Motor neuron (in vitro differentiated cells): ENCODE measurements around the gene FBN2. TPM values are rescaled to one million over a fixed set of nuclear protein-coding genes. Genes with fewer than 3 reads are reported as not detected.
"Not testable (repeated sequence)": the region's sequence is repeated elsewhere in the genome, so short reads cannot be mapped to it uniquely, and the experiment has no call there.

Source experiments
- ATAC-seq, 8 experiments: fragments of 200-7000 bp; cut with Tn5 transposase; replicated peaks in 6 of 8; 2 replicates each; pipeline ENCODE4 v1.8.0; 2021; ENCODE audit warnings: mild to moderate bottlenecking in 8 of 8, moderate library complexity in 8 of 8
- H3K27ac ChIP-seq, 2 donors: fragments of 250-450 bp; sonication (Bioruptor Pico); 2 replicates each; pipeline ENCODE4 v1.9.0; 2021; ENCODE audit warnings: antibody characterized with exemption in 2 of 2, mild to moderate bottlenecking in 2 of 2, moderate library complexity in 1 of 2
- H3K4me1 ChIP-seq, 2 donors: fragments of 250-450 bp; sonication (Bioruptor Pico); replicated peaks in 1 of 2; 2 replicates each; pipeline ENCODE4 v1.6.1; 2021; ENCODE audit warnings: antibody characterized with exemption in 2 of 2, mild to moderate bottlenecking in 2 of 2, moderate library complexity in 1 of 2
- H3K4me3 ChIP-seq, 5 donors: fragments of 250-450 bp; sonication (Bioruptor Pico); 2 replicates each; pipeline ENCODE4 v1.9.0; 2021; ENCODE audit warnings: antibody characterized with exemption in 5 of 5, mild to moderate bottlenecking in 5 of 5, moderate library complexity in 4 of 5
- WGBS, 10 experiments: fragments of 450-650 bp; shearing (Covaris generic); methylation state at CpG; one replicate each; pipeline ENCODE4 v1.0.0; 2022; 5-methylcytosine and 5-hydroxymethylcytosine counted together
- in situ Hi-C, 9 experiments: fragments of 400-800 bp; cut with MboI; loops; one replicate each; pipeline ENCODE4 v1.15.0; 2021; ENCODE audit warnings: low sequenced_read_pairs in 9 of 9, low pct_unique_long_range_greater_than_20kb in 2 of 9; ENCODE audit not compliant: unreplicated experiment in 9 of 9
- total RNA-seq, 8 experiments: library from RNA; unstranded; fragments of 300-600 nt; gene quantifications; 2 replicates each; pipeline versions ENCODE4 v1.2.3 to v1.2.4, GENCODE V29; 2022

Gene FBN2
- total RNA-seq, 8 experiments from 2014 or later: 5.3 to 129 (median 15.1) TPM

- peaks cover 16 to 31% of the 10 kb centered on the region in 2 donors for H3K4me1 ChIP-seq
- no peak overlapping the region for H3K4me3 ChIP-seq
- H3K27ac ChIP-seq: no peak overlapping the region
- WGBS, 10 experiments: 70 to 100% (median 100%) methylated on average over 1 to 2 of the region's 2 CpGs; no CpG with 5 or more reads in 1 of the 10 experiments
- in situ Hi-C loops: no loop called here
- ATAC-seq: peak in 1 of 8 experiments; percentile 20
These were observed 135.5 kb downstream of the FBN2 start for GRCh38 chr5:128402506-128402905.

GRCh38 chr5:128400766-128401165 lies 137.3 kb downstream of the FBN2 start:
- in situ Hi-C loops, H3K27ac ChIP-seq, ATAC-seq, H3K4me3 ChIP-seq: not testable (repeated sequence)
- H3K4me1 ChIP-seq: peaks cover 16 to 25% of the 10 kb centered on the region in 2 donors
- WGBS, 10 experiments: 64 to 100% (median 90%) methylated on average over 1 to 2 of the region's 2 CpGs; no CpG with 5 or more reads in 4 of the 10 experiments

- no peak overlapping the region for H3K4me3 ChIP-seq
- 25 to 100% (median 91%) methylated on average over 1 of the region's 1 CpG; no CpG with 5 or more reads in 2 of the 10 experiments for WGBS, 10 experiments
- no peak for ATAC-seq
- H3K27ac ChIP-seq: no peak overlapping the region
- in situ Hi-C loops: no loop called here
- peaks cover 10 to 20% of the 10 kb centered on the region in 2 donors for H3K4me1 ChIP-seq
These were observed 138.9 kb downstream of the FBN2 start for GRCh38 chr5:128399111-128399510.

- no peak for ATAC-seq
- WGBS, 10 experiments: 55 to 100% (median 89%) methylated on average over 1 to 2 of the region's 2 CpGs
These were observed 140.2 kb downstream of the FBN2 start for GRCh38 chr5:128397876-128398275.

GRCh38 chr5:128395073-128395472 lies 143.0 kb downstream of the FBN2 start:
- Histone ChIP-seq H3K4me1 (no peaks in the 10 kb centered on the region), H3K27ac (no peak overlapping the region), H3K4me3 (no peak overlapping the region)
- 50 to 100% (median 97%) methylated on average over 1 to 5 of the region's 8 CpGs; no CpG with 5 or more reads in 5 of the 10 experiments for WGBS, 10 experiments
- no peak for ATAC-seq
- in situ Hi-C loops: no loop called here

More at GRCh38 chr5:128397876-128398275, 140.2 kb downstream of the FBN2 start:
- Histone ChIP-seq H3K4me1 (peaks cover 5 to 8% of the 10 kb centered on the region in 2 donors), H3K4me3 (no peak overlapping the region), H3K27ac (no peak overlapping the region)
- in situ Hi-C loops: no loop called here

- Histone ChIP-seq H3K4me1 (peaks cover 2 to 11% of the 10 kb centered on the region in 2 donors), H3K27ac (no peak overlapping the region), H3K4me3 (no peak overlapping the region)
- 0 to 100% (median 44%) methylated on average over 1 to 2 of the region's 2 CpGs; no CpG with 5 or more reads in 3 of the 10 experiments for WGBS, 10 experiments
- in situ Hi-C loops: no loop called here
- ATAC-seq: no peak
These were observed 154.0 kb downstream of the FBN2 start for GRCh38 chr5:128384068-128384467.

GRCh38 chr5:128380337-128380736 lies 157.7 kb downstream of the FBN2 start:
- 36 to 90% (median 60%) methylated on average over 1 to 3 of the region's 3 CpGs; no CpG with 5 or more reads in 1 of the 10 experiments for WGBS, 10 experiments
- ATAC-seq: peak in 4 of 8 experiments; percentile 54 to 78 (median 62)

GRCh38 chr5:128378632-128379031 lies 159.4 kb downstream of the FBN2 start:
- Histone ChIP-seq H3K4me1 (peaks cover 2 to 11% of the 10 kb centered on the region in 2 donors), H3K27ac (no peak overlapping the region), H3K4me3 (no peak overlapping the region)
- in situ Hi-C loops: no loop called here
- WGBS, 10 experiments: 33 to 100% (median 78%) methylated on average over 1 of the region's 1 CpG; no CpG with 5 or more reads in 3 of the 10 experiments
- peak in 3 of 8 experiments; percentile 34 to 63 (median 50) for ATAC-seq

More at GRCh38 chr5:128380337-128380736, 157.7 kb downstream of the FBN2 start:
- in situ Hi-C loops: no loop called here
- Histone ChIP-seq H3K4me3 (no peak overlapping the region), H3K4me1 (peaks cover 2 to 11% of the 10 kb centered on the region in 2 donors), H3K27ac (no peak overlapping the region)

- H3K4me1 ChIP-seq: peaks cover 2 to 11% of the 10 kb centered on the region in 2 donors
- ATAC-seq: peak in 2 of 8 experiments; percentile 69 to 82
- no peak overlapping the region for H3K4me3 ChIP-seq
- WGBS, 10 experiments: 0 to 94% (median 80%) methylated on average over 1 to 2 of the region's 2 CpGs; no CpG with 5 or more reads in 3 of the 10 experiments
- in situ Hi-C loops: no loop called here
- no peak overlapping the region for H3K27ac ChIP-seq
These were observed 159.8 kb downstream of the FBN2 start for GRCh38 chr5:128378196-128378595.

- H3K4me1 ChIP-seq: peaks cover 2 to 11% of the 10 kb centered on the region in 2 donors
- ATAC-seq: peak in 2 of 8 experiments; percentile 52 to 78
- in situ Hi-C loops: no loop called here
- 0 to 100% (median 100%) methylated on average over 1 of the region's 1 CpG; no CpG with 5 or more reads in 2 of the 10 experiments for WGBS, 10 experiments
- H3K4me3 ChIP-seq: no peak overlapping the region
- H3K27ac ChIP-seq: no peak overlapping the region
These were observed 161.5 kb downstream of the FBN2 start for GRCh38 chr5:128376577-128376976.

GRCh38 chr5:128366147-128366546 lies 171.9 kb downstream of the FBN2 start:
- 85 to 100% (median 96%) methylated on average over 2 to 3 of the region's 3 CpGs for WGBS, 10 experiments
- Histone ChIP-seq H3K4me3 (no peak overlapping the region), H3K4me1 (no peaks in the 10 kb centered on the region), H3K27ac (no peak overlapping the region)
- ATAC-seq: no peak
- in situ Hi-C loops: no loop called here

- Histone ChIP-seq H3K4me1 (no peaks in the 10 kb centered on the region), H3K4me3 (no peak overlapping the region), H3K27ac (no peak overlapping the region)
- in situ Hi-C loops: no loop called here
- 51 to 100% (median 87%) methylated on average over 1 to 4 of the region's 4 CpGs; no CpG with 5 or more reads in 1 of the 10 experiments for WGBS, 10 experiments
- ATAC-seq: no peak
These were observed 175.7 kb downstream of the FBN2 start for GRCh38 chr5:128362370-128362769.

- 22 to 100% (median 81%) methylated on average over 1 of the region's 1 CpG; no CpG with 5 or more reads in 1 of the 10 experiments for WGBS, 10 experiments
- H3K4me3 ChIP-seq: no peak overlapping the region
- H3K27ac ChIP-seq: no peak overlapping the region
- ATAC-seq: no peak
- H3K4me1 ChIP-seq: no peaks in the 10 kb centered on the region
- in situ Hi-C loops: no loop called here
These were observed 179.2 kb downstream of the FBN2 start for GRCh38 chr5:128358826-128359225.

- in situ Hi-C loops: no loop called here
- Histone ChIP-seq H3K4me1 (no peaks in the 10 kb centered on the region), H3K4me3 (no peak overlapping the region), H3K27ac (no peak overlapping the region)
- ATAC-seq: no peak
- WGBS, 10 experiments: 0 to 100% (median 94%) methylated on average over 1 to 3 of the region's 3 CpGs; no CpG with 5 or more reads in 1 of the 10 experiments
These were observed 180.8 kb downstream of the FBN2 start for GRCh38 chr5:128357226-128357625.
